Iris pigment epithelial cell (primary cell): ENCODE results near the gene SCARF2.
A peak's percentile ranks its signal among the peaks of the same experiment; 100 is the strongest.

Source experiments
- DNase-seq: peaks from one replicate; pipeline ENCODE4 v3.0.0-alpha.2; 2011; ENCODE audit warnings: low read depth

SCARF2 gene

GRCh38 chr22:20439556-20439927, 1.9 kb upstream of the SCARF2 start:
- DNase-seq = no peak

- no peak for DNase-seq
Observed at GRCh38 chr22:20438678-20439492, 1.3 kb upstream of the SCARF2 start.

DNA sequence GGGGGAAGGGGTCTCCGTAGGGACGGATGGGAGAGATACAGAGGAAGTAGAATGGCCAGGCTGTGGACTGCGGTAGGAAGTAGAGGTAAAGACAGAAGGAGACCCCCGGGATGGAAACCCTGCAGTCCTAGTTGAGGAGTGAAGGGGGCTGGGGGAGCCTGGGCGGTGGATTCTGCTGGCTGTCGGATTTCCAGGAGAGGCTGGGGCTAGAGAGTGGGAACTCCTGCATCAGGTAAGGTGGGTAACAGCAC, 727 bp upstream of the SCARF2 start:
- DNase-seq = no peak

DNA sequence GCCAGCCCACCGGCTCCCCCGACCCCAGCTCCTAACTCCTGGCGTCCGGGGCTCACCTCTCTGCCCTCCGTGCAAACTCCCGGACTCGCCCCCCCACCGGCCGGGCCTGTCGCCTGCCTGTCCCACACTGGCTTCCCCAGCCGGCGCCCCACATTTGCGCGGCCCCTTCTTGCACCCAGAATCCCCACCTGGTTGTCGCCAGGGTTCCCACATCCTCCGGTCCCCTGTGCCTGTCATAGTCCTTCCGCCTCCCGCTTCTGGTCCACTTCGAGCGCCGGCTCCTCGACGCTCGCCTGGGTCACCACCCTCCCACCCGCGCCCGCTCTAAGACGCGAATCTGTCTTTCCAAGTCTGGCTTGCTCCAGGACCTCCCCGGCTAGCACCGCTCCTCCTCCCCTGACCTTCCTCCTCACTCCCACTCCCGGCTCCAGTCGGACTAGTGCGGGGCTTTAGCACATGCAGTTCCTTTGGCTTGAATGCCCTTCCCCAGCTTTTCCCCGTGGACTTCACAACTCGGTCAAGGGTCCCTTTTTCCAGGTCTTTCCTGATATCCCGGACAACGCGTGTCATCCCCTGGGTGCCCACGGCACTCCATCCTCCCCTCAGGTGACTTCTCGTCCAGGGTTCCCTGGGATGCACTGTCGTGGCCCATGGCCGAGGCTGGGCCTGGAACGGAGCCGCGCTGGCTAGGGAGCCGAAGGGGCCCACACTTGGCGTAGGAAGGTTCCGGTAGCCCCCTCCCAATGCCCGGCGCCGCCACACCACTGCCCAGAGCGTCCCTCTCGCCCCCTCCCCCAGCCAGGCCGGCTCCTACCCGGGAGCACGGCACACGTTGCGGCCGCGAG, 635 bp downstream of the SCARF2 start:
- DNase-seq = peak; percentile 27

DNA sequence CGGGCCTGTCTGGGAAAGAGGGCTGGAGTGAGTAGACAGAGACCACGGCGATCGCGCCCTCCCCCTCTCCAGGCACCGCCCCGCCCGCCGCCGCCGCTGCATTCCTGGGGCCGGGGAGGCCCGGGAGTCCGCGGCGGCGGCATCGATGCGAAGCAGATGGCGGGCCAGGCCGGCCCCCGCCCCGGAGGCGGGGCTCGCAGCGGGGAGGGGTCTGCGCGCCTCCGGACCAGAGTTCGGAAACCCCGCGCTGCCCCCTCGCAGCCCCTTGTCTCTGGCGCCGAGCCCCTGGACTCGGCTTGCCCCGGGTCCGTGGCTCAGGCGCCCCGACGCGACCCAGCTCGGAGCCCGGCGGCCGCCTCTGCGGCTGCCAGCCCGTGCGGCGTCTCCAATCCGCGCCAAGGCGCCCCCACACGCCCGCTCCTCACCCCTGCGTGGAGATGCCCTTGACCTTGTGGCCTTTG, 1.3 kb downstream of the SCARF2 start:
- peak; percentile 43 for DNase-seq

GRCh38 chr22:20435436-20436306, 2.0 kb downstream of the SCARF2 start:
- DNase-seq = no peak

GRCh38 chr22:20434773-20435172, 2.9 kb downstream of the SCARF2 start:
- DNase-seq = no peak

DNA sequence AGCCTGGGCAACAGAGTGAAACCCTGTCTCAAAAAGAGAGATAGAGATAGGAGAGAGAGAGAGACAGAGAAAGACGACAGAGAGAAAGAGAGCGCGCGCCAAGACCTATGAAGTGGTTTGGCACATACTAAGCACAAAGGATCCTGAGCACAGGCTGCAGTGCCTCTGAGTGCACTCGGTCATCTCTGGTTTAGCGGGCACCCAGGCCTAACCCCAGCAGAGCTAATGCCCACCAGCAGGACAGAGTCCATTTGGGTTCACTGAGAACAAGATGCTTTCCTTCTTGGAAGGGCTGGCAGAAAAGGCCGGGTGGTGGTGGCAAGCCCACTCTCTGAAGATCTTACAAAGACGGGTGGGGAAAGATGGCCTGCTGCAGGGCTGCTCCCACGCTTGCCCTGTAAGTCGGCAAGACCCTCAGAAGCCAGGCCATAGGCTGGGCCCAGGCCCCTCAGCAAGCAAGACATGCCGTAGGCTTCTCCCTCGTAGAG, 3.3 kb downstream of the SCARF2 start:
- DNase-seq = no peak

GRCh38 chr22:20433686-20434241, 3.9 kb downstream of the SCARF2 start:
- no peak for DNase-seq

DNA sequence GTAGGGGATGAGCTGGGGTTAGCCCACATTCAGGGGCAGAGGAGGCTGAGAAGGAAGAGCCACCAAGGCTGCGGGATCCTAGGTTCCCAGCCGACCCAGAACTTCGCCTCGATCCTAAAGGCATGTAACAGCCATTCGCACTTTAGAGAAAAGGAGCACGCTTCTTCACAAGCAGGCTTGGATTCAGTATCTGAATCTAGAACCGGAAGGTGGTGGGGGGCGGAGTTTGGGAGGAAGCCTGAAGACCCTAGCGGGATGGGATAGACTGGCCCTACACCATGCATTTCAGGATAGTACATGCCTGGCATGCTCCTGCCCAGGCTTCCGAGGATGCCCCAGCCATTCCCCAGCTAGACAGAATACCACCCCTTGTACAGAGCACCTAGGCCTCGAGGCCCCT, 4.4 kb downstream of the SCARF2 start:
- DNase-seq = no peak

GRCh38 chr22:20432244-20432686, 5.4 kb downstream of the SCARF2 start:
- no peak for DNase-seq

DNA sequence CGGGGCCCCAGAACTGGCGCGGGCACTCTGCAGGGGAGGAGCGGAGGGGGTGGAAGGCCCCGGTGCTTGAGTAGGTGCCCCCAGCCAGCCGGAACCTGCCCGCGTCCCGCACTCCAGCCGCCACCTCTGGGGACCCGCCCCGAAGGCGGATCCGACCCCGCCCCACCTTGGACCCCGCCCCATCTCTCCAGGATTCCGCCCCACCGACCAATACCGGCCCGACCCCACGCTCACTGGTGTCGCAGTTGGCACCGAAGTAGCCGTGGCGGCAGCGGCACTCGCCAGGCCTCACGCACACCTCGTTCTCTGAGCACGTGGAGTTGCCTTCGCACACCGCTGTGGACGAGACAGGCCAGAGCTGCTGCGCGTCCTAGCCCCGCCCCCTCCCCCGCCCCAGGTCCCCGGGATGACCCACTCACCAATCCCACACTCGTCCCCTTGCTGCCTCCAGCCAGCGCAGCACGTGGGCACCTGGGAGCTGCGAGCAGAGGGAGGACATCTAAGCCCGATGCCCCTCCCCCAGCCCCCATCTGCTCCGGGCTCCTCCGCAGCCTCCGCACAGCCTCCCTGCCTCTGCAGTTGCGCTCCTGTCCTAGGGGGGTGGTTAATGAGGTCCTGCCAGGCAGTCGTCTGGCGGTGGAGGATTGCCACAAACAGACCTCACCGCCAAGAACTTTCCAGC, 6.0 kb downstream of the SCARF2 start:
- no peak for DNase-seq

DNA sequence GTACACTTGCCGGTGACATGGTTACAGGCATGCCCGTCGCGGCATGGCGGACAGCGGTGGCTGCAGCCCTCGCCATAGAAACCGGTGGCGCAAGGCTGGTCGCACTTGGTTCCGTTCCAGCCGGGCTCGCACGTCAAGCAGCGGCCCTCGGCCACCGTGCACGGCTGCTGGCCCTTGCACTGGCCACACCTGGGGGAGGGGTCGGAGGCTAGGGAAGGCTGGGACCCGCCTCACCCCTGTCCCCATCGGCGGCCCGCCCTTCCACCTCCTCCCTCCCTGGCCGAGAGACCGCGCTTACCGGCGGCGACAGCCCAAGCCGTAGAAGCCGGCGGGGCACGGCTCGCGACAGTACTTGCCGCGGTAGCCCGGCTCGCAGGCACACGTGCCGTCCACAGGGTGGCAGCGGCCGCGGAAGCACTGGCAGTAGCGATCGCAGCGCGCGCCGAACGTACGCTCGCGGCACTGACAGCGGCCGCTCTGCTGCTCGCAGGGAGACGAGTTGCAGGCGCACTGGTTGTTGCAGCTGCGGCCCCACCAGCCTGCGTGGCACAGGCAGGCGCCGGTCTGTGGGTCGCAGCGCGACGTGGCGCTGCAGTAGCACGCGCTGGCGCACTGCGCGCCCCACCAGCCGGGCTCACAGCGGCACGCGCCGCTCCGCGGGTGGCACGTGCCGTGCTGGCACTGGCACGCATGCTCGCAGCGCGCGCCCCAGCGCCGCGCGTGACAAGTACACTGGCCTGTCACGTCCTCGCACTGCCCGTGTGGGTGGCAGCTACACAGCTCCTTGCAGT, 6.7 kb downstream of the SCARF2 start:
- peak; percentile 38 for DNase-seq

- DNase-seq = no peak
Observed at GRCh38 chr22:20430101-20430719, 7.4 kb downstream of the SCARF2 start.

DNA sequence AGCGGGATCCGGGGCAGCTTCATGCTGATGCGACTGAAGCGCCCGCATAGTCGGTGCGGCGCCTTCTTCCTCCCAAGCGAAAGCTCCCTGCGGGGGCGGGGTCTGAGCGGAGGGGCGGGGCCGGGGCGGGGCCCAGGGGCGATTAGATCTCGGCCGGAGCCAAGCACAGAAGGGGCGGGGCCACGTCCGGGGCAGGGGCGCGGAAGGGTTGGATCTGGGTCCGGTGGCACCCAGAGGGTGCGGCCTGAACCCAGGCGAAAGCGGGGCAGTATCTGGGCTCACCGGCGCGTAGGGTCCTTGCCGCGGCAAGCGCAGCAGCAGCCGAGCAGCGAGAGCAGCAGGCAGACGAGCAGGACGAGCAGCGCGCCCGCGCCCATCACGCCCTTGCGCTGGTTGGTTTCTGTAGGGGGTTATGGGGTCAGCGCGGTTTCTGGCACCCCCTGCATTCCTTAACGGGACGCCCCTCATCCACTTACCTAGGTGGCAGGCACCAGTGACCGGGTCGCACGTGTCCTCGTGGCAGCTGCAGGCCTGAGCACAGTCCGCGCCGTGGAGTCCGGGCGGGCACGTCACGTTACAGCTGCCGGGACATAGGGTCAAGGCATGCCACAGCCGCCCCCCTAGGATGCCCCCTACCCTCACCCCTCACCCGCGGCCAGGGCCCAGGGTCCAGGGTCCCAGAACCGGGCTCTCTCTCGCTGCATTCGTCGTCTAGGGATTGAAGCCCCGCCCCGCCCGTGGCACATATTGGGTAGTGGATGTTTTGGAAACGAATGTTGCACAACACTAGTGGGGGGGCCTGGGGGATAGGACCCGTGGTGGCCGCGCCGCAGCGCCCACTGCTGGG, 8.1 kb downstream of the SCARF2 start:
- no peak for DNase-seq

DNA sequence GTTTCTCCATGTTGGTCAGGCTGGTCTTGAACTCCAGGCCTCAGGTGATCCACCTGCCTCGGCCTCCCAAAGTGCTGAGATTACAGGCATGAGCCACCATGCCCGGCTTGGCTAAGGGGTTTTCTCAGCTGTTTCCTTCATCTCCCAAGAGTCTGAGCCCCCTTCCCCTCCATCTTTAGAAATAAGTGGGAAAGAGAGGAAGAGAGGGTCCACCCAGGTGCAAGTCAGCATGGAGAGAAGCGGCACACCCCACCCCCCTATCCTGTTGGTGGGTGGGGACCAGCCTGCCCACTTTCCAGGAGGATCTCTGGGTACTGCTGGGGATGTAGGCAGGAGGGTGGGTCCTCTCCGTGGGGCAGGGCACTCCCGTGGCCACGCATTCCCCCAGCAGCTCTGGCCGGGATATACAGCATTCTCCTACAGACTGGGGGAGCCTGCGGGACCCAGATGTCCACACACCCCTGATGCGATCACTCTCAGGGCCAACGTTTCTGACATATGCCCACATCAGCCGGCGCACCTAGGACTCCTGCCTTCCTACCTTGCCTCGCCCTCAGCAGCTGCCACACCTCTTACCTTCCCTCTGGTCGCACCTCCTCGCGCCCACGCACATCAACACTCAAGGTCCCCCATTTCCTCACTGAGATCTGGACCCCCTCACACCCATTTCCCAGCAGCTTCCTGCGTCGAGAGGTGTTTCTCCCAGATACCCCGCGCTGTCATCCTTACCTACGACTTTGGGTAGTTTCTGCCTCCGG, 8.9 kb downstream of the SCARF2 start:
- DNase-seq = no peak

- DNase-seq = no peak
Observed at GRCh38 chr22:20427945-20428417, 9.6 kb downstream of the SCARF2 start.
